ENCODE measurements around the gene SPDYE4.
A peak's percentile ranks its signal among the peaks of the same experiment; 100 is the strongest.

The SPDYE4 gene

DNA sequence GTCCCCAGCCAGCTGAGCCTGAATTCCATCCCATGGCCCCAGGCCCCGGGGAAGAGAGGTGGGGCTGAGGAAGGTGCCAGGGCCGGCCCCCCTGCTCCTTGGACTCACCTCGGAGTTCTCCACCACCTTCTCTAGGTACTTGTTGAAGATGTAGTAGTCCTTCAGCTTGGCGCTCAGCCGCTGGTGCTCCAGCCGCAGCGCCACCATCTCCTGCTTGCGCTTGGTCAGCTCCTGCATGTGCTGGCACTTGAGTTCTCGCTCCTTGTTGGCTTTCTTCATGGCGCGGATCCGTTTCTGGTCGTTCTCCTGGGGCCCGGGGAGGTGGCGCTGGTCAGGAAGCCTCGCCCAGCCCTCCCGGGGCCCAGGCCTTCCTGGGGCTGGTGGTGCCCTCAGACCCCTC lies 17.0 kb downstream of the SPDYE4 start:
- DNase-seq (ENCODE audit: low spot score): no peak

DNA sequence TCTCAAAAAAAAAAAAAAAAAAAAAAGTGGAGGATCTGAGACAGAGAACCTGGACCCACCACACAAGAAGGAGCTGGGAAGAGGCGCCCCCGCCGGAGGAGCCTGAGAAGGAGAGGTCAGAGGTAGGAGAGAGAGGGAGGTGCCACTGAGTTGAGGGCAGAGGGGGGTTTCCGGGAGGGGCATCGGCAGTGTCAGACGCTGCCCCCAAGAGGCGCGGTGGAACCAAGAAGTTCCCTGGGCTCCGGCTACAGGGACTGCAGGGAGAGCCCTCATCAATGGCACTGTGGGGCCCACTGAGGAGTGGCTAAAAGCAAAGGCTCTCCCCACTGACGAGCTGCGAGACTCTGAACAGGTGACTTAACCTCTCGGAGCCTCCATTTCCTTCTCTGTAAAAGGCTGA lies 17.9 kb downstream of the SPDYE4 start:
- DNase-seq (ENCODE audit: low spot score): no peak

DNA sequence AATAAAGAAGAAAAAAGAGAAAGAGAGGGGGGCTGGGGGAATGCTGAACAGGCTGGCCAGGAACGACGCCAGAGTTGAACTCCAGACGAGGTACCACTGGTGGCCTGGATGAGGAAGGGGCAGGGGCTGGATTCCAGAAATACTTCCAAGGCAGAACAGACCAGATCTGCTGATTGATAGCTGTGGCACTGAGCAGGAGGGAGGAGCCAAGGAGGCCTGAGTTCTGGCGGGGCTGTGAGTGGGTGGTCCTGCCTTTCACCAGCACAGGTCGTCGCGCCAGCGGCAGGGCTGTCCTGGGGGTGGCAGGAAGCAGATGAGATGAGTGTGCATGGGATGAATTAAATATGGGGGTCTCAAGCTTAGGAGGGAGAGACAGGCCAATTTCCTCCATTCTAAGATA lies 19.2 kb downstream of the SPDYE4 start:
- DNase-seq (ENCODE audit: low spot score): no peak

DNA sequence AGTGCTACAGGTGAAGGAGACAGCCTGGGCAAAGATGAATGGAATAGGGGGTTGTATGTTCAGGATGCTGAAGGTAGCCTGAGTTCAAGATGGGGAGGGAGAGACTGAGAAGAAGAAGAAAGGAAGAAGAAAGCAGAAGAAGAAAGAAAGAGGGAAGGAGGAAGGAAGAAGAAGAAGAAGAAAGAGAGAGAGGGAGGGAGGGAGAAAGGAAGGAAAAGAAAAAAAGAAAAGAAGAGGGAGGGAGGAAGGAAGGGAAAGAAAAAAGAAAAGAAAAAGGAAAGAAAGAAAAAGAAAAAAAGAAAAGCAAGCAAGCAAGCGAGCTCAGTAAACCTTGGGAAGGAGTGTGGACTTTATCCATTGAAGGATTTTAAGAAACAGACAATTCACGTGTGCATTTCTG lies 21.6 kb downstream of the SPDYE4 start:
- no peak for DNase-seq (ENCODE audit: low spot score)

DNA sequence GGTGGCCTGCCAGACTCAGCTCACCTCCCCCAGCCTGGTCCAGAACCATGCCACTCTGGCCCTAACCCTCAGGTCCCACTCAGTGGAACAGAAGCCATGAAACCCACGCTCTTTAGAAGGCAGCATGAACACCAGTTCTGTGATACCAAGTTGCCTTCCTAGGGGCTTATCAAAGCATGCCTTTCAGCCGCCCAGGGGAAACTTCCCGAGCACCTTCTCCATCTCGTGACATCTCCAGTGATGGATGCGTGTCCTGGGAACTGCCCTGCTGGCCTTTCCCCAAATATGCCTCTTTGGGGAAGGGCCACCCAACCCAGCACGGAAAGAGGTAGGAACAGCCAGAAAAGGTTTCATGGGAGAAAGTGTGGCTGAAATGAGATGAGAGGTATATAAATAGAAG lies 22.0 kb downstream of the SPDYE4 start:
- no peak for DNase-seq (ENCODE audit: low spot score)

DNA sequence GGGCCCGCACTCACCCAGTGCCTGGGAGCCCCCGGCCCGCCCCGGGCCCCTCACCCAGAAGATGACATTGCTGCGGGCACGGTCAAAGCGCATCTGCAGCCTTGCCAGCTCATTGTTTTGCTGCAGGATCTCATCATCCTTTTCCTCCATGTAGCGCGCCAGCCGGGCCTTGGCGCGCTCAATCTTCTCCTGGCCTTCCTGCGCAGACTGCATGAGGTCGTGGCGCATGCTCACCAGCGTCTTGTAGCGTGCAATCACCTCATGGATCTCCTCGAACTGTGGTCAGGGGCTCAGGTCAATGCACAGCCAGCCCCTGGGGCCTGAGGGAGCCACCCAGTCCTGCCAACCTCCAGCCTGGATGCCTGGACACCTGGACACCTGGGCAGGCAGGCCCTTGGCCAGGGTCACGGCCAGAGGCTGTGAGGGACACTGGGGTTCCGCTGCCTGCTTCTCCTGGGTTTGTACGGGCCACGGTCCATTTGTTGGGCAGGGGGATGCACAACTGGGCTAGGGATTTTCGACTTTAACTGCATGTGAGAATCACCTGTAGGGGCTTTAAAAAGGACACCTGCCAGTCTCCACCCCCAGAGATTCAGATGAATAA lies 22.9 kb downstream of the SPDYE4 start:
- no peak for DNase-seq (ENCODE audit: low spot score)

DNA sequence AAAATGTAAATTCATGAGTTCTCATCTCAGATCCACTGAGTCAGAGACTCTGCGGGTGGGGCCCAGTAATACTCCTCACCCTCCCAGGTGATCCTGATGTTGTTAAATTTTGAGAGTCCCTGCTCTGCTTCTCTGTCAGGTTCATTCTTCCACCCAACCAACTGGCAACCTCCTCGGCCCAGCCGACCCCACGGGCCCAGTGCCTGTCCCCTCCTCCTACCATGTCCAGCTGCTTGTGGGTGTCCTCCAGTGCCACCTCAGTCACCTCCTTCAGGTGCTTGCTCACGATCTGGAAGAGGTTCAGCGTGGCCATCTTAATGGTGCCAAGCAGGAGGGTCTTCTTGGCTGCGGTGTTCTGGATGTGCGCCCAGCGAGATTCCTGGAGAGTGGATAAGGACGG lies 23.5 kb downstream of the SPDYE4 start:
- no peak for DNase-seq (ENCODE audit: low spot score)

DNA sequence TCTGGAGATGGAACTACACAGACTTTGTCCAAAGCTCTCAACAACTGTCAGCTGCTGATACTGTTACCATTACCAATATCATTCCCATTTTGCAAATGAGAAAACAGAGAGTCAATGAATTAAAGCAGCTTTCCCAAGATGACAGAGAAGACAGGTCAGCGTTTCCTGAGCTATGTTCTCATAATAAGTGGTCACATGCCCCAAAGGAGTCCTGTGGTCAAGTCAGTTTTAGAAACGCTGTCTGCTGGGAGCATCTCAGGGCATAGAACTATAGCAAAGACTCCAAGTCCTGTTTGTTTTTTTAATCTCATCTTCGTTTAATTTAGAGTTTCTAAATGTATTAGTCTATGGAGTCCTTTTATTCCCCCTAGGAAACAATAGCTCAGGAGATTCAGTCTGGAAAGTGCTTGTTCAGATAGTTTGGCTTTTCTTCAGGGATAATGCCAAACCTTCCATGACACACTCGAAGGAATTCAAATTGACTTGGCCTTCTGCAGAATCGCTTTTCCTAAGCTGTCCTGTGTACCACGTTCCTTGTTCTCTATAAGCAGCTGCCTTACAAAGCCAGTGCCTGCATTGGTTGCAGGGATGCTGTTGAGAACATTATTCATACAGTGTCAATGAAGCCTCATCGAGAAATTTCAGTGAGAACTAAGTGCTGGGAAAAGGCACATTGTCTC lies 25.8 kb downstream of the SPDYE4 start:
- DNase-seq (ENCODE audit: low spot score): no peak

DNA sequence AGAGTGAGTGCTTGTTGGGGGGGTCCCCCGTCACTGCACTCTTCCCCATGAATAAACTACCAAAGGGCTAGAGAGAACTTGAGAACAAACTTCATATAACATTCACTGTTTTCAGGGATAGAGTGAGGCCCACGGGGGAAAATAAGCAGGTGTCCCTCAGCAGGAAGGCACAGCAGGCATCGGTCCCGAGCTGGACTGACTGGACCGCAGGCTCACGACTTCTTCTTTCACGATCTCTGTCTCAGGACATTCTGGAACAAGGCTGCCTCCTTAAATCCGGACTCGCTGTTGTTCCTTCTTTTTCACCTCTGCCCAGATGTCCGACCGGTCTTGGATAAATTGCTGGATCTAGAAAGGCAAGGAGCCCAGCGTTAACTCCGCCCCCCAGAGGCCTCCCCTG lies 28.5 kb downstream of the SPDYE4 start:
- DNase-seq (ENCODE audit: low spot score): no peak

DNA sequence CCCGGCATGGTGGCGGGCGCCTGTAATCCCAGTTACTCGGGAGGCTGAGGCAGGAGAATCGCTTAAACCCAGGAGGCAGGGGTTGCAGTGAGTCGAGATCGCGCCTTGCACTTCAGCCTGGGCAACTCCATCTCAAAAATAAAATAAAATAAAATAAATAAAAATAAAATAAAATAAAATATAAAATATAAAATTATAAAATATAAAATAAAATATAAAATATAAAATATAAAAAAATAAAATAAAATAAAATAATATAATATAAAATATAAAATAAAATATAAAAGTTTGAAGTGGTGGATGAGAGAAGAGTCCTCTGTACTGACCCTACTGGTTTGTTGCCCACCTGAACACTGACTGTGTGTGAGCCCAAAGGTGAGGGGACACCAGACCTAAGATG lies 28.9 kb downstream of the SPDYE4 start:
- no peak for DNase-seq (ENCODE audit: low spot score)

DNA sequence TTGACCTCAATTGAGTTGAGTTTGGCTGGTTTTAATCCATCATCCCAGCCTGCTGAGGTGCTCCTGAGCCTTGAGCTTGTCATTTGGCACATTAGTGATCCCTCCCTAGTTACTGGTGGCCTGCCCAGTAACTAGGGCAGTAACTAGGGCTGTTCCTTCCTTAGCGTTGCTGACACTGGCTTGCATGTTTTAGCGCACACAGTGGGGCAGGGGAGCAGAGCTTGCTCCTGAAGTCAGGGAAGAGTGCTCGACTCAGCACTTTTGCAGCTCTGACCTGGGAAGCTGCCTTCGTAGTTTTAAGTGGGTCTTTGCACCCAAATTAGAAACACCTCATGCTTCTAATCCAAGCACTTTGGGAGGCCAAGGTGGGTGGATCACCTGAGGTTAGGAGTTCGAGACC lies 29.4 kb downstream of the SPDYE4 start:
- no peak for DNase-seq (ENCODE audit: low spot score)

DNA sequence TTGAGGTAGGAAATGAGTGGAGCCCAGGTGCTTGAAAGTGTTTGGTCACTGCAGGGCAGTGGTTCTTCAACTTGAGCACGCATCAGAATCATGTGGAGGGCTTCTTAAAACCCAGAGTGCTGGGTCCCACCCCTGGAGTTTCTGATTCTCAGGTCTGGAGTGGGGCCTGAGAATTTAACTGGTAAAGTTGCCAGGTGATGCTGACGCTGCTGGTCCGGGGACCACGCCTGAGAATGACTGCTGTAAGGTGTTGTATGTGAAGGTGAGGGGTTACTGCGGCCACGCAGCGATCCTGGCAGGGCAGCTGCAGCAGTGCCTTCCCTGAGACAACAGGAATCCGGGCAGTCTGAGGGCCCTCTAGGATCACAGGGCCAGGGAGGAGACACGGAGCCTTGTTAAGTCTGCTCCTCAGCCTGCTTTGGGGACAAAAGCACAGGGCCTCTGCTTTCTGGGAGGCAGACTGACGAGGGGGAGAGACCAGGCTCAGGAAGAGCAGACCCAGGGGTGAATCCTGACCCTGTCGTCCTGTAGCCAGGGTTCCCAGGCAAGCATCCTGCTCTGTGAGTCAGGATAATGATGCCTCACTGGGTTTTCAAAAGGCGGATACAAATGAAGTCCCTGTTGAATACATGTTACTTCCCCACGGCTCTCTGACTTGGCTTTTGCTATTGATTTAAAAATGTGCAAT lies 30.0 kb downstream of the SPDYE4 start:
- DNase-seq (ENCODE audit: low spot score): no peak

DNA sequence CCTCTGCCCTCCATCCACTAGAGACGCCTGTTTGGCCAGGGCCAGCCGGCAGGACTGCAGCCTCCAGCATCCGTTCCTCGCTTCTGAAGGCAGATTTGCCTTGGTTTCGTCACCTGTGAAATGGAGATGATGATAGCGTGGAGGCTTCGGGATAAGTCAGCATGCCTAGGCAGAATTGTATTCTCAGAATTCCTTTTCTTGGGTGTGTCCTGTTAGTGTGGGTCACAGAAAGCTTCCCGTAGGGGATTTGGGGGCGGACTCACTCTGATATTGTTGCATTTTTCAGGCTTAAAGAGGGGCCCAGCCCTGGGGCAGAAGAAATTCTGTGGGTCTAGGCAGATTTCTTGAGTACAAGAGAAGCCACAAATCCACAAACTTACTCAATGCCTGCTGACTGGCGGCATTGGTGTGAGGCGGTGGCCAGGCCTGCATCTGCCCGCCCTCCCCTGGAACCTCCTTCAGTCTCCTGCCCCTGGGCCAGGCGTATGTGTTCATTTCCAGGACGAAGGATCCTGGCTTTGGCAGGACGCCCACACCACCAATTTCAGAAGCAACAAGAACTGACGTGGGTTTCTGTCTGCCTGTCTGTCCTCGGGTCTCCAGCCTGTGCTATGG lies 31.3 kb downstream of the SPDYE4 start:
- DNase-seq (ENCODE audit: low spot score): no peak

DNA sequence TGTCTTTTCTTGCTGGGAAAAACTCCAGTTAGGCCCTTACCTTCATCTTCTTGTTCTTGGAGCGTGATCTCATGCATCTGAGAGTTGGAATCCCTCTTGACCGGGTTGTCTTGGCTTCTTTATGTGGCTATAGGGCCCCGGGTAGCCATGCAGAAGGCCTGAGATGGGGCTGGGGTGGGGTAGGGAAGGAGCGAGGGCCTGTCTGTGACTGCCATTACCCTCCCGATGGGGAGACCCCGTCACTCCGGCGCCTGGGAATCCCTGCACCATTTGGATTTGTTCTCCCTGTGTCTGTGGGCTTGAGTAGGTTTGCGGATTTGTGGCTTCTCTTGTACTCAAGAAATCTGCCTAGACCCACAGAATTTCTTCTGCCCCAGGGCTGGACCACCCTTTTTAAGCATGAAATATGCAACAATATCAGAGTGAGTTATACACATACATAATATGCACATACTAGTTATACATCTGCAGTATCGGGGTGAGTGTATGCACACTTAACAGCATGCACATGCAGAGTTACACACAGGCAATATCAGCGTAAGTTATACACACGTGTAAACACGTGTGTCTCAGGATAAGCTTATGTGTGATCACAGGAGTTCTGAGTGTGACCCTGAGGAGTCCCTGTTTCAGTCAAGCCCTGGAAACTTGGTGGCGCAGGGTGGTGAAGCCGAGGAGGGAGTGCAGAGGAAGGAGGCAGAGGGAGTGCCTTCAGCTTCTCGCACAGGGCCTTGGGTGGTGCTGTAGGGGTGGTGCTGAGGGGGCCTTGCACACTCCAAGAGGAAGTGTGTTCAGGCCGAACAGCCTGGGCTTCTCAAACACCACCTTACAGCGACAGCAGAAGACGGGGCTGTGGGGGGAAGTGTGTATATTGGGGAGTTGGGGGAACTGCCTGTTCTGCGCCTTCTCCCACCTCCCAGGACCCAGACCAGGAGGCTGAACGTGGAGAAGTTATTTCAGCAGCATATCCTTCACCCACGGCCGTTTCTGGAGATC lies 32.2 kb downstream of the SPDYE4 start:
- DNase-seq (ENCODE audit: low spot score): no peak

DNA sequence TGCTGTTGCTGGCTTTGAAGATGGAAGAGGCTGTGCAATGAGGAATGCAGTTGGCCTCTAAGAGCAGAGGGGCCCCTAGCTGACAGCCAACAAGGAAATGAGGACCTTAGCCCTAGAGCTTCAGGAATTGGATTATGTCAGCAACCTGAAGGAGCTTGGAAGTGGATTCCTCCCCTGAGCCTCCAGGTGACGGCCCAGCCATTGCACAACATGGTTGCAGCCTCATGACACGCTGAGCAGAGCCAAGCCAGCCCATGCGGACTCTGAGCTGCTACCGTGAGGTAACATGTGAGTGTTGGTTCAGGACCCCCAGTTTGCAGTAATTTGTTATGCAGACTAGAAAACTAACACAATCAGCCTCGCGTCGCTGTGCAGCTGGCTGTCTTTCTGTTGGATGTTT lies 33.9 kb downstream of the SPDYE4 start:
- DNase-seq (ENCODE audit: low spot score): no peak

DNA sequence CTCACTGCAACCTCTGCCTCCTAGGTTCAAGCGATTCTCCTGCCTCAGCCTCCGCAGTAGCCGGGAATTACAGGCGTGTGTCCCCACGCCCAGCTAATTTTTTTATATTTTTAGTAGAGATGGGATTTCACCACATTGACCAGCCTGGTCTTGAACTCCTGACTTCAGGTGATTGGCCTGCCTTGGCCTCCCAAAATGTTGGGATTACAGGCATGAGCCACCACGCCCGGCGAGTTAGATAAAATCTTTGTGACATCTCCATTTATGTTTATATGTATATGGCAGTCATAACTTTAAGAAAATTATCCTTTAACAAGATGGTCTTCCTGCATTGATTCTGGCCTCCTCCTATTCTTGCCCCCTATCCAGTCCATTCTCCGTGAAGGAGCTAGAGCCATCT lies 37.8 kb downstream of the SPDYE4 start:
- no peak for DNase-seq (ENCODE audit: low spot score)

DNA sequence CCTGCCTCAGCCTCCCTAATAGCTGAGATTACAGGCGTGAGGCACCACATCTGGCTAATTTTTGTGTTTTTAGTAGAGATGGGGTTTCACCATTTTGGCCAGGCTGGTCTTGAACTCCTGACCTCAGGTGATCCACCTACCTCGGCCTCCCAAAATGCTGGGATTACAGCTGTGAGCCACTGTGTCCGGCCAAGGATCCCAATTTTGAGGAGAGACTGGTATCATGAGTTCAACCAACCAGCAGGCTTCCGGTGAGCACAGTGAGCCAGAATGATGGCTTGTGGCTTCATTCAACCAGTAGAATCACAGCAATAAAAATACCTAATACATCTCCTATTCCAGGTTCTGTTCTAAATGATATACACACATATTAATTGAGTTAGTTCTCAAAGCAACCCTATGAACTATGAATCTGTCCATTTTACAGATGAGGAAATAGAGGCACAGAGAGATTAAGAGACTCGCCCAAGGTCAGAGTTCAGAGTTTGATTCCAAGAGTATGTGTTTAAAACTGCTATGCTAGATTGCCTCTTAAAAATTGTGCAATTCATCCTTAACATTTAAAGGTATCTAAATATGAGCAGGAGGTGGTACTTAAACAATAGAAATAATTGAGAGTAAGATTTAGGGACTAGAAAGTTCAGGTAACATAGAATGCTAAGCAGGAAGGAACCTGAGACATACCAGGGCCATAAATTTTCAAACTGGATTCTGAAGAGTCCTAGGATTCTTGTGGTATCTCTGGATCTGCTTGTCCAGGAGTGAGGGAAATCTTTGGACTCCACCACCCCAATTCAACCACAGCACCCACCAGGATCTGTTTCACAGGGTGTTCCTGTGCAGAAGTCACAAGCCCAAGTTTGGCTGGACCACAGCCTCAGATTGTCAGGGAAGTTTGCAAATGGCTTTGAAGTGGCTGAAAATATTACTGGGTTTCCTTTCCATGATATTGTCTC lies 38.8 kb downstream of the SPDYE4 start:
- no peak for DNase-seq (ENCODE audit: low spot score)

DNA sequence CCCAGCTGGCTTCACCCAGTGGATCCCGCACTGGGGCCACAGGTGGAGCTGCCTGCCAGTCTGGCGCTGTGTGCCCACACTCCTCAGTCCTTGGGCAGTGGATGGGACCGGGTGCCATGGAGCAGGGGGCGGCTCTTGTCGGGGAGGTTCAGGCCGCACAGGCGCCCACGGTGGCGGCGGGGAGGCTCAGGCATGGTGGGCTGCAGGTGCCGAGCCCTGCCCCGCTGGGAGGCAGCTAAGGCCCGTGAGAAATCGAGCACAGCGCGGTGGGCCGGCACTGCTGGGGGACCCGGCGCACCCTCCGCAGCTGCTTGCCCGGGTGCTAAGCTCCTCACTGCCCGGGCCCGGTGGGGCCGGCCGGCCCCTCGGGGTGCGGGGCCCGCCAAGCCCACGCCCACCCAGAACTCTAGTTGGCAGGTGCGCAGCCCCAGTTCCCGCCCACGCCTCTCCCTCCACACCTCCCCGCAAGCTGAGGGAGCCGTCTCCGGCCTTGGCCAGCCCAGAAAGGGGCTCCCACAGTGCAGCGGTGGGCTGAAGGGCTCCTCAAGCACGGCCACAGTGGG lies 40.3 kb downstream of the SPDYE4 start:
- no peak for DNase-seq (ENCODE audit: low spot score)

DNA sequence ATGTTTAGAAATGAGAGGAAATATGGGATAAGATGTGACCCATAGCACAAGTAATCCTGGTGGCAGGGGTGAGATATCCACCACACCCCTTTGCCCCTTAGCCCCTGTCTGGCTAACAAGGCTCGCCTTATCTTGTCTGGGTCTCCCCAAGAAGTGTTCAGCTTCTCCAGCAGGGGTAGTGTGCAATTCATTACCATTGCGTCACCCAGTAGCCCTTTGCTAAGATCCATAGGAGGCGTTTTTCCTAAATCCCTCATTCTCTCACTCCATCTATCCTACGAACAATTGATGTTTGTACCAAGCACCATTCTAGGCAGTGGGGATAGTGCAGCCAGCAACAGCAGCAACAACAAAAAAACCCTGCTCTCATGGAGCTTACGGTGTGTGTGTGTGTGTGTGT lies 44.5 kb downstream of the SPDYE4 start:
- no peak for DNase-seq (ENCODE audit: low spot score)

DNA sequence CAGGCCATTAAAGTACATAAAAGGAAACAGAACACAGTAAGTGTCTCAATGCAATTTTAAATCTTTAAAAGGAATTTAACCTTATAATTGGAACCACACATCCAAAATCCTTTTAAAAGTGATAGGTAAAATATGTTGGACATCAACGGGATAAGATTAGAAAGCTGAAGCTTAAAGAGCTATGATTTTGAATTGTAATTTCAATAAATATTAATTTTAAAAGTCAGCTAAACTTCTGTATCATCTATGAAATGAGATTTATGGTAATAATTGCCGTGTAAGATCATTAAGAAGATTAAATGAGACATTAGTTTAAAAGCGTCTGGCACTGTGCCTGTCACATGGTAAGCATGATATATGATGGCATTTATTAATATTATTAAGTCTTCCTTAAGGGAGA lies 45.0 kb downstream of the SPDYE4 start:
- DNase-seq (ENCODE audit: low spot score): no peak

DNA sequence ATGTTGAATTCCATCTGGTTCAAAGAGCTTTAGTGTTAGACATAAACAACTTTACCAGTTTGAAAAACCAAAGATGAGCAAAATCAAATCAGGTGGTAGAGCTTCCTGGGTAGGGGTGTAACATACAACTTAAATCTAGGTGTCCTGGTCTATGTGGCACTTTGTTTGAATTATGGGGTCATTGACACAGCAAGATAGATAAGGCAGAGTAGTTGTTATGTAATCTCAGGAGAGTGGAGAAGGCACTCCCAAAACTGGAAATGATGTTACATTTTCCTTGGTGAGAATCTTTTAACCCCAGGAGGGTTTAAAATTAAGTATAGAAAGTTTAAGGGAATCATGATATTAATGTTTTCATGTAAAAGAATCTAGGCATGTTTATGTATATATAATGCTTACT lies 45.6 kb downstream of the SPDYE4 start:
- DNase-seq (ENCODE audit: low spot score): peak; percentile 63
